HCT116 (cell line): Measurements from ENCODE around the gene MYH10. TPM values are rescaled to one million over a fixed set of nuclear protein-coding genes. Genes with fewer than 3 reads are reported as not detected.

ENCODE experiments used
- ATAC-seq: fragments of 200-7000 bp; cut with Tn5 transposase; 2 replicates; pipeline ENCODE4 v1.9.1; 2020; ENCODE audit warnings: mild to moderate bottlenecking, moderate library complexity
- BruUV-seq: library from RNA; stranded (reverse); fragments of 400-500 nt; replicated peaks from 2 replicates; lab custom pipeline; 2021; lab: Mats Ljungman, UMichigan
- CTCF ChIA-PET: fragments of 300-600 bp; sonication (Branson Sonifier 250); formaldehyde crosslinking; loops from one replicate; lab custom pipeline; 2021; ENCODE audit warnings: antibody characterized with exemption; lab: Charles Lee
- POLR2A ChIA-PET: fragments of 300-600, 350-600 bp; sonication (Branson Sonifier 250); formaldehyde crosslinking; loops from one replicate; lab custom pipeline; 2021; ENCODE audit warnings: antibody characterized with exemption; lab: Charles Lee
- RAD21 ChIA-PET, 2 experiments: fragments of 300-600 bp; sonication (Branson Sonifier 250); formaldehyde crosslinking; loops; one replicate each; lab custom pipeline; 2023; ENCODE audit warnings: low total read pairs in 2 of 2; ENCODE audit not compliant: uncharacterized antibody in 2 of 2, unreplicated experiment in 2 of 2, low non-redundant PET in 1 of 2; lab: Charles Lee
- DNase-seq: peaks from one replicate; pipeline ENCODE4 v3.0.0-alpha.2; 2010; ENCODE audit warnings: low read depth, low spot score
- H2AFZ ChIP-seq: fragments of 200-600 bp; shearing (Covaris generic), sonication (generic); 2 replicates; pipeline ENCODE4 v1.6.1; 2017; ENCODE audit warnings: low read depth, mixed run types, mixed read lengths, antibody characterized with exemption, low read length; ENCODE audit not compliant: poor library complexity, severe bottlenecking
- H3K27ac ChIP-seq: 2 replicates; pipeline ENCODE4 v1.5.1; 2012; ENCODE audit warnings: low read depth, low read length
- H3K27me3 ChIP-seq: fragments of 200-600 bp; sonication (generic); 2 replicates; pipeline ENCODE4 v1.6.1; 2016; ENCODE audit warnings: mixed run types, low read length, mixed read lengths; ENCODE audit not compliant: insufficient read depth
- H3K36me3 ChIP-seq, 2 experiments: fragments of 200-500 bp in 1 of 2; fragments of 200-600 bp in 1 of 2; sonication (Bioruptor generic) in 1 of 2; sonication (generic) in 1 of 2; 2 replicates each; pipeline versions ENCODE4 v1.5.1 to v1.6.1; 2014 to 2016; ENCODE audit warnings: low read length in 2 of 2, inconsistent platforms in 1 of 2, mixed read lengths in 1 of 2, mixed run types in 1 of 2; ENCODE audit not compliant: insufficient read depth in 2 of 2, control insufficient read depth in 1 of 2
- H3K4me1 ChIP-seq, 2 experiments: fragments of 200-600 bp in 1 of 2; sonication (generic) in 1 of 2; 2 replicates each; pipeline versions ENCODE4 v1.5.1 to v1.6.1; 2012 to 2017; ENCODE audit warnings: low read length in 2 of 2, inconsistent platforms in 1 of 2, mild to moderate bottlenecking in 1 of 2, mixed read lengths in 1 of 2, mixed run types in 1 of 2, moderate library complexity in 1 of 2; ENCODE audit not compliant: insufficient read depth in 2 of 2, control insufficient read depth in 1 of 2
- H3K4me2 ChIP-seq: fragments of 200-600 bp; sonication (generic); 2 replicates; pipeline ENCODE4 v1.6.1; 2017; ENCODE audit warnings: mixed run types, low read length, mixed read lengths
- H3K4me3 ChIP-seq, 2 experiments: fragments of 200-600 bp in 1 of 2; sonication (generic) in 1 of 2; replicated peaks in 1 of 2; 2 replicates each; pipeline ENCODE4 v1.5.1; 2011 to 2016; ENCODE audit warnings: low read length in 2 of 2, control low read depth in 1 of 2, low read depth in 1 of 2, mild to moderate bottlenecking in 1 of 2, mixed read lengths in 1 of 2, mixed run types in 1 of 2
- H3K79me2 ChIP-seq: fragments of 200-600 bp; sonication (generic); 2 replicates; pipeline ENCODE4 v1.6.1; 2017; ENCODE audit warnings: mild to moderate bottlenecking, mixed run types, low read length, moderate library complexity, mixed read lengths; ENCODE audit not compliant: insufficient read depth
- H3K9ac ChIP-seq: fragments of 200-600 bp; sonication (generic); 2 replicates; pipeline ENCODE4 v1.6.1; 2016; ENCODE audit warnings: low read length, mixed read lengths
- H3K9me2 ChIP-seq: fragments of 200-600 bp; sonication (generic), shearing (Covaris generic); 2 replicates; pipeline ENCODE4 v1.6.1; 2017; ENCODE audit warnings: mixed run types, mild to moderate bottlenecking, moderate library complexity; ENCODE audit not compliant: insufficient read depth
- H3K9me3 ChIP-seq, 2 experiments: fragments of 200-500 bp in 1 of 2; fragments of 200-600 bp in 1 of 2; sonication (Bioruptor generic) in 1 of 2; sonication (generic) in 1 of 2; 2 replicates each; pipeline ENCODE4 v1.6.1; 2014 to 2017; ENCODE audit warnings: low read length in 2 of 2, mixed read lengths in 2 of 2, inconsistent platforms in 1 of 2, low read depth in 1 of 2, mild to moderate bottlenecking in 1 of 2, mixed run types in 1 of 2, moderate library complexity in 1 of 2; ENCODE audit not compliant: control insufficient read depth in 1 of 2, insufficient read depth in 1 of 2
- H4K20me1 ChIP-seq: fragments of 200-600 bp; sonication (generic), shearing (Covaris generic); 2 replicates; pipeline ENCODE4 v1.6.1; 2017; ENCODE audit warnings: mixed run types, mild to moderate bottlenecking, moderate library complexity; ENCODE audit not compliant: insufficient read depth
- EZH2 ChIP-seq: fragments of 200-600 bp; sonication (generic); IDR thresholded peaks from 2 replicates; pipeline ENCODE4 v1.6.1; 2017; ENCODE audit warnings: antibody characterized with exemption, mixed run types
- POLR2AphosphoS5 ChIP-seq: IDR thresholded peaks from 2 replicates; pipeline ENCODE4 v1.6.1; 2011; ENCODE audit warnings: mild to moderate bottlenecking, low read depth, low read length, moderate library complexity
- SIN3A ChIP-seq: IDR thresholded peaks from 2 replicates; pipeline ENCODE4 v1.6.1; 2012; ENCODE audit warnings: low read depth
- intact Hi-C: fragments of 100-400 bp; cut with micrococcal nuclease; formaldehyde crosslinking; loops from 2 replicates; pipeline ENCODE4 v1.10.0; 2022
- total RNA-seq: library from RNA; stranded (reverse); gene quantifications from one replicate; pipeline ENCODE4 v1.2.1, GENCODE V29; 2021; ENCODE audit not compliant: unreplicated experiment
- TF ChIP-seq, protein P1 (sequence below): IDR thresholded peaks from 2 replicates; pipeline ENCODE4 v1.6.1; 2012
- TF ChIP-seq, protein P2 (sequence below): IDR thresholded peaks from 2 replicates; pipeline ENCODE4 v1.6.1; 2012; ENCODE audit warnings: low read depth
- TF ChIP-seq, protein P3 (sequence below): IDR thresholded peaks from 2 replicates; pipeline ENCODE4 v1.6.1; 2011; ENCODE audit warnings: mild to moderate bottlenecking, low read length, moderate library complexity; ENCODE audit not compliant: insufficient replicate concordance; ENCODE audit errors: extremely low read depth

The MYH10 gene
- total RNA-seq, 1 experiment from 2014 or later: 39.2 TPM

DNA sequence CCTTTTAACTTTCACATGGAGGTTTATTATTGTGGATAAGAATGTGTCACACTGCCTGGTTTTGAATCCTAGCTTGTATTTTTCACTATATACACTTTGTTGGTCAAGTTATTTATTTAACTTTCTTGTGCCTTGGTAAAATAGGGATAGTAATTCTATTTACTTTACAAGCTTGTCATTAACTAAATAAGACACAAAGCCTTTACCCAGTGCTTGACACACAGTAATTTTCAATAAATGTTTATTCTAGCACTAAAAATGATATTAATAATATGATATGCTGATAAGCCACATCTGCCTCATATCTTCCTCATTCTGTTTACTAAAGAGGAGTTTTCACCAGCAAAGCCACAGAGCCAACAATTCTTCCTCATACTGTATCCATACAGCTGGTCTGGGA lies 27.8 kb downstream of the MYH10 start:
- H3K27ac ChIP-seq: no peak overlapping the region
- BruUV-seq: no TSS peak
- no peaks in the 10 kb centered on the region for H4K20me1 ChIP-seq
- H3K4me1 ChIP-seq: no peaks in the 10 kb centered on the region
- H3K27me3 ChIP-seq: no peaks in the 10 kb centered on the region
- RAD21 ChIA-PET: no interaction called here
- no peak overlapping the region for H3K9ac ChIP-seq
- no peak overlapping the region for H2AFZ ChIP-seq
- POLR2A ChIA-PET: no interaction called here
- TF ChIP-seq, protein P1, sequence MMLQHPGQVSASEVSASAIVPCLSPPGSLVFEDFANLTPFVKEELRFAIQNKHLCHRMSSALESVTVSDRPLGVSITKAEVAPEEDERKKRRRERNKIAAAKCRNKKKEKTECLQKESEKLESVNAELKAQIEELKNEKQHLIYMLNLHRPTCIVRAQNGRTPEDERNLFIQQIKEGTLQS: no peak
- TF ChIP-seq, protein P2, sequence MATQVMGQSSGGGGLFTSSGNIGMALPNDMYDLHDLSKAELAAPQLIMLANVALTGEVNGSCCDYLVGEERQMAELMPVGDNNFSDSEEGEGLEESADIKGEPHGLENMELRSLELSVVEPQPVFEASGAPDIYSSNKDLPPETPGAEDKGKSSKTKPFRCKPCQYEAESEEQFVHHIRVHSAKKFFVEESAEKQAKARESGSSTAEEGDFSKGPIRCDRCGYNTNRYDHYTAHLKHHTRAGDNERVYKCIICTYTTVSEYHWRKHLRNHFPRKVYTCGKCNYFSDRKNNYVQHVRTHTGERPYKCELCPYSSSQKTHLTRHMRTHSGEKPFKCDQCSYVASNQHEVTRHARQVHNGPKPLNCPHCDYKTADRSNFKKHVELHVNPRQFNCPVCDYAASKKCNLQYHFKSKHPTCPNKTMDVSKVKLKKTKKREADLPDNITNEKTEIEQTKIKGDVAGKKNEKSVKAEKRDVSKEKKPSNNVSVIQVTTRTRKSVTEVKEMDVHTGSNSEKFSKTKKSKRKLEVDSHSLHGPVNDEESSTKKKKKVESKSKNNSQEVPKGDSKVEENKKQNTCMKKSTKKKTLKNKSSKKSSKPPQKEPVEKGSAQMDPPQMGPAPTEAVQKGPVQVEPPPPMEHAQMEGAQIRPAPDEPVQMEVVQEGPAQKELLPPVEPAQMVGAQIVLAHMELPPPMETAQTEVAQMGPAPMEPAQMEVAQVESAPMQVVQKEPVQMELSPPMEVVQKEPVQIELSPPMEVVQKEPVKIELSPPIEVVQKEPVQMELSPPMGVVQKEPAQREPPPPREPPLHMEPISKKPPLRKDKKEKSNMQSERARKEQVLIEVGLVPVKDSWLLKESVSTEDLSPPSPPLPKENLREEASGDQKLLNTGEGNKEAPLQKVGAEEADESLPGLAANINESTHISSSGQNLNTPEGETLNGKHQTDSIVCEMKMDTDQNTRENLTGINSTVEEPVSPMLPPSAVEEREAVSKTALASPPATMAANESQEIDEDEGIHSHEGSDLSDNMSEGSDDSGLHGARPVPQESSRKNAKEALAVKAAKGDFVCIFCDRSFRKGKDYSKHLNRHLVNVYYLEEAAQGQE: no peak
- no peak for TF ChIP-seq POLR2AphosphoS5
- TF ChIP-seq EZH2: no peak
- TF ChIP-seq SIN3A: no peak
- TF ChIP-seq, protein P3, sequence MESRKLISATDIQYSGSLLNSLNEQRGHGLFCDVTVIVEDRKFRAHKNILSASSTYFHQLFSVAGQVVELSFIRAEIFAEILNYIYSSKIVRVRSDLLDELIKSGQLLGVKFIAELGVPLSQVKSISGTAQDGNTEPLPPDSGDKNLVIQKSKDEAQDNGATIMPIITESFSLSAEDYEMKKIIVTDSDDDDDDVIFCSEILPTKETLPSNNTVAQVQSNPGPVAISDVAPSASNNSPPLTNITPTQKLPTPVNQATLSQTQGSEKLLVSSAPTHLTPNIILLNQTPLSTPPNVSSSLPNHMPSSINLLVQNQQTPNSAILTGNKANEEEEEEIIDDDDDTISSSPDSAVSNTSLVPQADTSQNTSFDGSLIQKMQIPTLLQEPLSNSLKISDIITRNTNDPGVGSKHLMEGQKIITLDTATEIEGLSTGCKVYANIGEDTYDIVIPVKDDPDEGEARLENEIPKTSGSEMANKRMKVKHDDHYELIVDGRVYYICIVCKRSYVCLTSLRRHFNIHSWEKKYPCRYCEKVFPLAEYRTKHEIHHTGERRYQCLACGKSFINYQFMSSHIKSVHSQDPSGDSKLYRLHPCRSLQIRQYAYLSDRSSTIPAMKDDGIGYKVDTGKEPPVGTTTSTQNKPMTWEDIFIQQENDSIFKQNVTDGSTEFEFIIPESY: no peak
- TF ChIP-seq, all 23 proteins: peak for 0
- Histone ChIP-seq H3K9me3 (no peaks in the 10 kb centered on the region), H3K79me2 (no peaks in the 10 kb centered on the region; the same call in 1 of the 2 replicates), H3K36me3 (no peaks in the 10 kb centered on the region), H3K4me3 (no peak overlapping the region), H3K9me2 (no peaks in the 10 kb centered on the region), H3K4me2 (no peak overlapping the region)
- CTCF ChIA-PET: no interaction called here
- no peak for DNase-seq
- ATAC-seq: no peak
- intact Hi-C loops: no loop called here
